AG09309 (cell line): ENCODE data around the gene CCDC175.

Source experiments
- DNase-seq: peaks from one replicate; pipeline ENCODE4 v3.0.0-alpha.2; 2010; ENCODE audit warnings: low read depth
- H3K4me3 ChIP-seq: 2 replicates; pipeline ENCODE4 v1.5.1; 2011; ENCODE audit warnings: mild to moderate bottlenecking, low read depth, low read length, moderate library complexity; ENCODE audit not compliant: control insufficient read depth
- TF ChIP-seq, protein P1 (sequence below): IDR thresholded peaks from 2 replicates; pipeline ENCODE4 v1.5.1; 2011; ENCODE audit warnings: mild to moderate bottlenecking, low read depth, low read length, inconsistent platforms; ENCODE audit not compliant: insufficient read depth, control insufficient read depth; ENCODE audit errors: missing control alignments

Gene CCDC175

DNA sequence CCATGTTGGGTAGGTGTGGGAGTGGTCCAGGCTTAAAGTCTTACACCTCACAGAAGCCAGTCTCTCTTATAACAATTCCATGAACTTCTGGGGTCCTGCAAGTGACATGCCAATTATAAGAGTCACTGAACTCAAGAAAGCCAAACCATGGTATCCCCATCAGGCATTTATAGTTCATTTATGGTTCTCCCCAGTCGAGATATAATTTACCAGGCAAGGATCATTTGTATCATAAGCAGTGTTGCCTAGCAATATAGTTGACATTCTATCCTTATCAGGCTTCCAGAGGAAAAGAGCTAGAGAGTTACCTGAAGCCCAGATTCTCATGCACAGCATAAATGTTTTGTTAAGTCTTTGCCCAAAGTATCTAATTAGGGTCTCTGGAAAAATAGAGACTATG is 84.2 kb downstream of the CCDC175 start:
- no peak for DNase-seq
- TF ChIP-seq, protein P1, sequence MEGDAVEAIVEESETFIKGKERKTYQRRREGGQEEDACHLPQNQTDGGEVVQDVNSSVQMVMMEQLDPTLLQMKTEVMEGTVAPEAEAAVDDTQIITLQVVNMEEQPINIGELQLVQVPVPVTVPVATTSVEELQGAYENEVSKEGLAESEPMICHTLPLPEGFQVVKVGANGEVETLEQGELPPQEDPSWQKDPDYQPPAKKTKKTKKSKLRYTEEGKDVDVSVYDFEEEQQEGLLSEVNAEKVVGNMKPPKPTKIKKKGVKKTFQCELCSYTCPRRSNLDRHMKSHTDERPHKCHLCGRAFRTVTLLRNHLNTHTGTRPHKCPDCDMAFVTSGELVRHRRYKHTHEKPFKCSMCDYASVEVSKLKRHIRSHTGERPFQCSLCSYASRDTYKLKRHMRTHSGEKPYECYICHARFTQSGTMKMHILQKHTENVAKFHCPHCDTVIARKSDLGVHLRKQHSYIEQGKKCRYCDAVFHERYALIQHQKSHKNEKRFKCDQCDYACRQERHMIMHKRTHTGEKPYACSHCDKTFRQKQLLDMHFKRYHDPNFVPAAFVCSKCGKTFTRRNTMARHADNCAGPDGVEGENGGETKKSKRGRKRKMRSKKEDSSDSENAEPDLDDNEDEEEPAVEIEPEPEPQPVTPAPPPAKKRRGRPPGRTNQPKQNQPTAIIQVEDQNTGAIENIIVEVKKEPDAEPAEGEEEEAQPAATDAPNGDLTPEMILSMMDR = no peak
- H3K4me3 ChIP-seq = no peak overlapping the region

DNA sequence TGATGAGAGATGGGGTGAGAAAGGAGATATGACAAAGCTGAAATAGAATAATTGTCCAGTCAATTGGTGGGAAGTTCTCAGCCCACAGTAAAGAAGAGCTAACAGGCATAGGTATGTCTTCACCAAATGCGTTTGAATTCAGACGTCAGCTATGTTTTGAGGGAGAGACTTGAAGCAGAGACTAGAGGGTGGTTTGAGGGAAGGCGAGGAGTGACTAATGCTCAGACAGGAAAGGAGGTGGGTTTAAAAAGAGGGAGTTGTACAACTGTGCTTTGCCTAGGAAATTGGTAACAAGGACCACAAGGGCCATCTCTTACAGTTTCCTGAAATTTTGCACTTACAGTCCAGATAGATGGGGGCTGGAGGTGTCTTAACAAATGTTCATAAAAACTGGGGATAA is 85.9 kb downstream of the CCDC175 start:
- DNase-seq = no peak
- no peak overlapping the region for H3K4me3 ChIP-seq
- TF ChIP-seq, protein P1 = no peak

DNA sequence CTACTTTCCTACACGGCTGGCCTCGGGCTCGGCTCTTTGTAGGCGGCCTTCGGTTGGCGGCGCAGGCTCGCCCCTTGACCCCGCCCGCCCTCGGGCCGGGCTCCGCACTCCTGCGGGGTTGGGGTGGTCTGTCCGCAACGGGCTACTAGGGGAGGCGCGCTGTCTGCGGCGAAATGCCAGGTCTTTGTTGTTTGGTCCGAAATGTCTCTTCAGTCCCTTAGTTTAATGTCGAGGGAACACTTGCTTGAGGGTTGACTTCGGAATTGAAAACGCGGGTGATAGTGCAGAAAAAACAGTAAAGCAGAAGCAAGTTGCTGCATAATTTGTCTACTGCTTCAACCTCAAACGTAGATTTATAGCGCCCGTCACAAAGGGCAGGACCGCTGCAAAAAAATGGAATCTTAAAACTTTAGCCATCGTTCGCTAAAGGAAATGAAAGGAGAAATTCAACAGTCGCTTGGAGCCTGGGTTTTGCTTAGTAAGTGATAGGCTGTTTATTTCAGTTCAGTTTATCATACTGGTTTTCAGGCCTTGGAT is 91.9 kb downstream of the CCDC175 start:
- TF ChIP-seq, protein P1 = no peak
- no peak for DNase-seq
- peak overlapping the region; percentile 94 for H3K4me3 ChIP-seq

DNA sequence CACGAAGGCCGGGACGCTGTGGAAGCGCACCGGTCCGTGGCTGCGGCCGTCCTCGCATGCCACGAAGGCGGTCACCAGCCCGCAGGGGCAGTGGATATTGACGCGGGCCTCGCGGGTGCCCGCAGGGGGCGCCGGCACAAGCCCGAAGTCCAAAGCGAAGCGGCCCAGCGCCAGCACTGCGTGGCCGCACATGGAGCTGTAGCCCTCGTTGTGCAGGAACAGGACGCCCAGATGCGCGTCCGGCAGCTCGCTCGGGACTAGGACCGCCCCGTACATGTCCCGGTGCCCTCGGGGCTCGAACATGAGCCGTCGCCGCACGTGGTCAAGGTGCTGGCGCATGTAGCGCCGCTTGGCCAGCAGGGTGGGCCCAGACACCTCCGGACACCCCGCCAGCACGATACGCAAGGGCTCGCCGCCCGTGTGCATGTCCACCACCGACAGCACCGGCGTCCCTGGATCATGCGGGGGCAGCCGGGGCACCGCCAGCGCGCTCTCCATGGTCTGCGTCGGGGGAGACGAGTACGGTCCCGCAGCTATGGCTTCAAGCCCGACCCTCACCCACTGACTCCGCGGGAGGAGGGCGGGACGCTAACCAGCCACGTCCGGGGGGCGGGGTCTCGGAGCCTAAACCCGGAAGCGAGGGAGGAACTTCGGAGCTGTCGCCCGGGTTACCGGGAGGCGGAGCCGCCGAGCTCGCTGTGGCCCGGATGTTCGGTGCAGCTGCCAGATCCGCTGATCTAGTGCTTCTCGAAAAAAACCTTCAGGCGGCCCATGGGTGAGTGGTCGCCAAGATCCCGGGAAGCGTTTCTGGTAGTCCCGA is 92.6 kb downstream of the CCDC175 start, which contains the start of the genes JKAMP and L3HYPDH:
Gene JKAMP, plus strand, starts transcription at position 699 of the 820 bp plus-strand sequence. Its CDS starts 73 bp downstream, at position 772.
Gene L3HYPDH, minus strand, starts transcription at position 590 of the 820 bp plus-strand sequence. Its CDS starts 92 bp downstream, at position 498.
- peak; percentile 73 for DNase-seq
- TF ChIP-seq, protein P1 = peak; percentile 59
- H3K4me3 ChIP-seq = peak within 1 kb of the TSS; percentile 94

- H3K4me3 ChIP-seq = peak overlapping the region; percentile 94
- no peak for DNase-seq
- TF ChIP-seq, protein P1 = no peak
These were observed 93.2 kb downstream of the CCDC175 start for GRCh38 chr14:59483363-59483762.

DNA sequence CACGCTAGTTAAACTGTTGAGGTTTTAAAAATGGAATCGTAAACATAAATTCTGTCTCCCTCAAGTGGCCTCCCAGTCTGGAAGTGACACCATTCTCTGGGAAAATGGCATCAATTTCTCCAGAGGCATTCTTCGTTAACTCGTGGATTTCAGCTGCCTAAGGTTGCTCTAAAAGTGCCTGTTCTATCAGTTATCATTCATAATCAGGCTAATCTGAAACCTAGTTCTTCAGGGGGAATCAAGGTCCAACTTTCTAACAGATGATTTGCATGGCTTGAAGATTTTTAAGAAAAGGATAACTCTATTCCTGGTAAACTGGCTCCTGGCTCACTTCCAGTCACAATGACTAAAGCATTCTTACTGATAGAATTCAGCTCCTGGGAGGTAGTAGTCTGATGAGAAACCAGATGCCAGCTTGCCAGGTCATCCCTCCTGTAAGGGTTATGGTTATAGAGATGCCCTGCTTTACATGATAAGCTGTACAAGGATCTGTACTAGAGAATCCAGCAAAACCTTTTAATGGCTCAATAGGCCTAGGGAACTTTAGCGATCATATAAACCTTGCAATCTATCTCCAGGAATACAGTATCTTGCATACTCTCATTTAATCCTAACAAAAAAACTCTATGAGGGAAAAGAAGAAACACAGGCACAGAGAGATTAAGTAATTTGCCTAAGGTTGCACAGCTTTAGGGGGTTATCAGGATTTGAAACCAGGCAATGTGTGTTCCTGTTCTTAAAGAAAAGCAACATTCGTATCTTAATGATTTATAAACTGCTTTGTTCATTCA is 93.9 kb downstream of the CCDC175 start:
- peak overlapping the region; percentile 94 for H3K4me3 ChIP-seq
- TF ChIP-seq, protein P1 = no peak
- DNase-seq = peak; percentile 82
